Activated CD4-positive, alpha-beta T cell treated with anti-CD3 and anti-CD28 coated beads, Interleukin-2, amount 50 U/mL, for 48 hours (primary cell): ENCODE data around the gene LIN37.
"Not testable (repeated sequence)": the region's sequence is repeated elsewhere in the genome, so short reads cannot be mapped to it uniquely, and the experiment has no call there.

Source experiments
- DNase-seq, 2 experiments: peaks; one replicate each; pipeline ENCODE4 v3.0.0-alpha.2; 2020

LIN37 gene

GRCh38 chr19:35720163-35720524, 28.2 kb upstream of the LIN37 start:
- DNase-seq: no peak

GRCh38 chr19:35720648-35721047, 27.7 kb upstream of the LIN37 start:
- no peak for DNase-seq

GRCh38 chr19:35721374-35721773, 27.0 kb upstream of the LIN37 start:
- no peak for DNase-seq

- DNase-seq: no peak
Measured at GRCh38 chr19:35722461-35722860, 25.9 kb upstream of the LIN37 start.

GRCh38 chr19:35722897-35723296, 25.5 kb upstream of the LIN37 start:
- no peak for DNase-seq

- DNase-seq: no peak
Measured at GRCh38 chr19:35723671-35724070, 24.7 kb upstream of the LIN37 start.

- not testable (repeated sequence) for DNase-seq
Measured at GRCh38 chr19:35724132-35724531, 24.2 kb upstream of the LIN37 start.

GRCh38 chr19:35724560-35724959, 23.8 kb upstream of the LIN37 start:
- no peak for DNase-seq

GRCh38 chr19:35725216-35725861, 23.0 kb upstream of the LIN37 start:
- no peak for DNase-seq

- no peak for DNase-seq
Measured at GRCh38 chr19:35727053-35727955, 21.1 kb upstream of the LIN37 start.

GRCh38 chr19:35727956-35728706, 20.2 kb upstream of the LIN37 start:
- DNase-seq: no peak

- no peak for DNase-seq
Measured at GRCh38 chr19:35729021-35729420, 19.4 kb upstream of the LIN37 start.

GRCh38 chr19:35729763-35730162, 18.6 kb upstream of the LIN37 start:
- DNase-seq: no peak

- DNase-seq: no peak
Measured at GRCh38 chr19:35730326-35730725, 18.1 kb upstream of the LIN37 start.

- DNase-seq: no peak
Measured at GRCh38 chr19:35731353-35731752, 17.0 kb upstream of the LIN37 start.

GRCh38 chr19:35731779-35732405, 16.5 kb upstream of the LIN37 start:
- DNase-seq: no peak

GRCh38 chr19:35732540-35733179, 15.7 kb upstream of the LIN37 start:
- DNase-seq: no peak

GRCh38 chr19:35733180-35734125, 14.9 kb upstream of the LIN37 start:
- DNase-seq: no peak

- no peak for DNase-seq
Measured at GRCh38 chr19:35734273-35734672, 14.1 kb upstream of the LIN37 start.

- no peak for DNase-seq
Measured at GRCh38 chr19:35734889-35735288, 13.5 kb upstream of the LIN37 start.
